Fibroblast of lung (primary cell): Measurements from ENCODE around the gene MAGI2. TPM values are rescaled to one million over a fixed set of nuclear protein-coding genes. Genes with fewer than 3 reads are reported as not detected.
A peak's percentile ranks its signal among the peaks of the same experiment; 100 is the strongest.

Experiments
- DNase-seq, 2 donors: peaks; one replicate each; pipeline versions ENCODE4 v3.0.0 to v3.0.0-alpha.2; 2010; ENCODE audit warnings: low read depth in 2 of 2
- H2AFZ ChIP-seq: 2 replicates; pipeline ENCODE4 v1.5.1; 2012; ENCODE audit warnings: low read length, control low read depth, inconsistent platforms
- H3K27ac ChIP-seq: 2 replicates; pipeline ENCODE4 v1.5.1; 2011; ENCODE audit warnings: low read length, control low read depth; ENCODE audit not compliant: insufficient read depth
- H3K27me3 ChIP-seq: 2 replicates; pipeline ENCODE4 v1.5.1; 2011; ENCODE audit warnings: mild to moderate bottlenecking, low read length; ENCODE audit not compliant: control insufficient read depth, insufficient read depth
- H3K36me3 ChIP-seq: 2 replicates; pipeline ENCODE4 v1.5.1; 2011; ENCODE audit warnings: low read length; ENCODE audit not compliant: control insufficient read depth, insufficient read depth
- H3K4me1 ChIP-seq: 2 replicates; pipeline ENCODE4 v1.5.1; 2011; ENCODE audit warnings: low read length; ENCODE audit not compliant: control insufficient read depth, insufficient read depth; ENCODE audit errors: extremely low read depth
- H3K4me2 ChIP-seq: 2 replicates; pipeline ENCODE4 v1.5.1; 2011; ENCODE audit warnings: low read length, control low read depth; ENCODE audit not compliant: insufficient read depth; ENCODE audit errors: extremely low read depth
- H3K4me3 ChIP-seq, 4 experiments: fragments of 200-600 bp in 1 of 4; sonication (generic) in 1 of 4; replicated peaks in 1 of 4; 2 replicates each; pipeline ENCODE4 v1.5.1; 2011 to 2016; ENCODE audit warnings: low read length in 4 of 4, low read depth in 3 of 4, mild to moderate bottlenecking in 3 of 4, control low read depth in 2 of 4, inconsistent platforms in 1 of 4, mixed read lengths in 1 of 4; ENCODE audit not compliant: insufficient read depth in 1 of 4; ENCODE audit errors: control extremely low read depth in 1 of 4
- H3K79me2 ChIP-seq: 2 replicates; pipeline ENCODE4 v1.5.1; 2012; ENCODE audit warnings: mild to moderate bottlenecking, low read length, inconsistent platforms; ENCODE audit not compliant: control insufficient read depth, insufficient read depth
- H3K9ac ChIP-seq: 2 replicates; pipeline ENCODE4 v1.5.1; 2011; ENCODE audit warnings: mild to moderate bottlenecking, low read length, control low read depth; ENCODE audit not compliant: insufficient read depth
- H3K9me3 ChIP-seq: 2 replicates; pipeline ENCODE4 v1.5.1; 2012; ENCODE audit warnings: low read depth, low read length; ENCODE audit not compliant: control insufficient read depth, insufficient read depth
- H4K20me1 ChIP-seq: 2 replicates; pipeline ENCODE4 v1.5.1; 2011; ENCODE audit warnings: low read length; ENCODE audit not compliant: control insufficient read depth, insufficient read depth; ENCODE audit errors: extremely low read depth
- EZH2 ChIP-seq: IDR thresholded peaks from 2 replicates; pipeline ENCODE4 v1.5.1; 2012; ENCODE audit warnings: low read length, control low read depth, mild to moderate bottlenecking; ENCODE audit errors: missing control alignments
- polyA plus RNA-seq, 2 donors: library from polyadenylated mRNA; depleted of rRNA in 1 of 2; stranded (reverse) in 1 of 2; unstranded in 1 of 2; fragments of >200 nt; gene quantifications; 2 replicates each; pipeline ENCODE4 v1.2.1, GENCODE V29; 2011 to 2012; ENCODE audit warnings: missing spikeins in 1 of 2
- total RNA-seq: library from RNA; depleted of rRNA; stranded (reverse); fragments of >200 nt; gene quantifications from 2 replicates; pipeline ENCODE4 v1.2.1, GENCODE V29; 2014
- TF ChIP-seq, protein P1 (sequence below), 2 donors: IDR thresholded peaks in 1 of 2; conservative IDR thresholded peaks in 1 of 2; 1 replicate in 1 of 2; 2 replicates in 1 of 2; pipeline ENCODE4 v1.5.1; 2011 to 2012; ENCODE audit warnings: low read length in 2 of 2, control low read depth in 1 of 2, inconsistent platforms in 1 of 2, low read depth in 1 of 2, mild to moderate bottlenecking in 1 of 2

The MAGI2 gene
- total and polyA plus RNA-seq, 2 donors (not counting 1 experiment from before 2014, with no cell fraction given): 1.8 to 17.0 TPM

DNA sequence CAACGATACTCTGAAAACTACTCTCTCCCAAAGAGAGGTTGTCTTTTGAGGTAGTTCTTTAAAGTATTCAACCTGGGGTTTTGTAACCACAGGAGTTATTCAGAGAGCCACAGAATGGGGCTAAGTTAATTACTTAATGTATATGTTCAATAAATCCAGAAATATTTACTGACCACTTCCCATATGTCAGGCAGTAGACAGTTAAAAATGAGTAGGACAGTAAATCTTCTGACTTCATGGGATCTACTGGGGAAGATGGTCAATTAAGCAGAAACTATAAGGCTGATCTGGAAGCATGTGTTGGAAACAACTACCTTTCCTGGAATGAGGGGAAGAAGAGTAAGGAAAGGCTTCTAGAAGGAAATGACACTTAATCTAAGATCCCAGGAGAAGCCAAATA lies 167.7 kb downstream of the MAGI2 start:
- no peak overlapping the region for H3K4me2 ChIP-seq
- H2AFZ ChIP-seq: no peak overlapping the region

DNA sequence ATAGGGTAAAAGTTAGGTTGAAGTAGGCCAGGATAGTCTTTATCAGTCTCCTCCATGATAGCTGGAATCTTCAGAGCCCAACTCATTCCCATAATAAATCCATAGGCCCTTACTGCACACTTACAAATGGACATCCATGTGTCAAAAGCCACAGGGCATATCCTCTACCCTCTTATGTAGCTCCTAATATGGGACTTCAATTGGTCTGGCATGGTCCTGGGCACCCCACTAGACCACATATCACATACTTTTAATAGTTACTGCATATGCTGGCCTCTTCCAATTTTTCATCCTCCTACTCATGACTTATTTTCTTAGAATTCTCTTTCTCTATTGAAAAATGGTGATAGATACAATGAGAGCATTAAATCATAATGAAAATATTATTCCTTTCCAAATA lies 169.3 kb downstream of the MAGI2 start:
- H3K4me1 ChIP-seq: peaks cover 26% of the 10 kb centered on the region
- no peak overlapping the region for H3K4me2 ChIP-seq
- no peak for TF ChIP-seq EZH2
- TF ChIP-seq, protein P1, sequence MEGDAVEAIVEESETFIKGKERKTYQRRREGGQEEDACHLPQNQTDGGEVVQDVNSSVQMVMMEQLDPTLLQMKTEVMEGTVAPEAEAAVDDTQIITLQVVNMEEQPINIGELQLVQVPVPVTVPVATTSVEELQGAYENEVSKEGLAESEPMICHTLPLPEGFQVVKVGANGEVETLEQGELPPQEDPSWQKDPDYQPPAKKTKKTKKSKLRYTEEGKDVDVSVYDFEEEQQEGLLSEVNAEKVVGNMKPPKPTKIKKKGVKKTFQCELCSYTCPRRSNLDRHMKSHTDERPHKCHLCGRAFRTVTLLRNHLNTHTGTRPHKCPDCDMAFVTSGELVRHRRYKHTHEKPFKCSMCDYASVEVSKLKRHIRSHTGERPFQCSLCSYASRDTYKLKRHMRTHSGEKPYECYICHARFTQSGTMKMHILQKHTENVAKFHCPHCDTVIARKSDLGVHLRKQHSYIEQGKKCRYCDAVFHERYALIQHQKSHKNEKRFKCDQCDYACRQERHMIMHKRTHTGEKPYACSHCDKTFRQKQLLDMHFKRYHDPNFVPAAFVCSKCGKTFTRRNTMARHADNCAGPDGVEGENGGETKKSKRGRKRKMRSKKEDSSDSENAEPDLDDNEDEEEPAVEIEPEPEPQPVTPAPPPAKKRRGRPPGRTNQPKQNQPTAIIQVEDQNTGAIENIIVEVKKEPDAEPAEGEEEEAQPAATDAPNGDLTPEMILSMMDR (conservative IDR thresholded peaks at IDR 0.05 in 1 of 2, IDR thresholded peaks at IDR 0.05 in 1 of 2; ENCODE audit: low read depth in 1 of 2, low read length in 2 of 2): no peak
- H3K27ac ChIP-seq: no peak overlapping the region
- DNase-seq: peak; percentile 26 to 70
- no peaks in the 10 kb centered on the region for H4K20me1 ChIP-seq
- no peak overlapping the region for H3K9ac ChIP-seq
- no peak overlapping the region for H3K4me3 ChIP-seq
- no peaks in the 10 kb centered on the region for H3K79me2 ChIP-seq
- no peaks in the 10 kb centered on the region for H3K27me3 ChIP-seq
- no peaks in the 10 kb centered on the region for H3K9me3 ChIP-seq
- no peaks in the 10 kb centered on the region for H3K36me3 ChIP-seq
- no peak overlapping the region for H2AFZ ChIP-seq

More for the DNA sequence above, 167.7 kb downstream of the MAGI2 start:
- Histone ChIP-seq H3K9ac (no peak overlapping the region), H3K27ac (no peak overlapping the region), H4K20me1 (no peaks in the 10 kb centered on the region), H3K36me3 (no peaks in the 10 kb centered on the region), H3K4me1 (peaks cover 24% of the 10 kb centered on the region), H3K4me3 (no peak overlapping the region), H3K9me3 (no peaks in the 10 kb centered on the region), H3K79me2 (no peaks in the 10 kb centered on the region), H3K27me3 (no peaks in the 10 kb centered on the region)
- no peak for TF ChIP-seq EZH2
- TF ChIP-seq, protein P1 (conservative IDR thresholded peaks at IDR 0.05 in 1 of 2, IDR thresholded peaks at IDR 0.05 in 1 of 2; ENCODE audit: low read depth in 1 of 2, low read length in 2 of 2): no peak
- no peak for DNase-seq

DNA sequence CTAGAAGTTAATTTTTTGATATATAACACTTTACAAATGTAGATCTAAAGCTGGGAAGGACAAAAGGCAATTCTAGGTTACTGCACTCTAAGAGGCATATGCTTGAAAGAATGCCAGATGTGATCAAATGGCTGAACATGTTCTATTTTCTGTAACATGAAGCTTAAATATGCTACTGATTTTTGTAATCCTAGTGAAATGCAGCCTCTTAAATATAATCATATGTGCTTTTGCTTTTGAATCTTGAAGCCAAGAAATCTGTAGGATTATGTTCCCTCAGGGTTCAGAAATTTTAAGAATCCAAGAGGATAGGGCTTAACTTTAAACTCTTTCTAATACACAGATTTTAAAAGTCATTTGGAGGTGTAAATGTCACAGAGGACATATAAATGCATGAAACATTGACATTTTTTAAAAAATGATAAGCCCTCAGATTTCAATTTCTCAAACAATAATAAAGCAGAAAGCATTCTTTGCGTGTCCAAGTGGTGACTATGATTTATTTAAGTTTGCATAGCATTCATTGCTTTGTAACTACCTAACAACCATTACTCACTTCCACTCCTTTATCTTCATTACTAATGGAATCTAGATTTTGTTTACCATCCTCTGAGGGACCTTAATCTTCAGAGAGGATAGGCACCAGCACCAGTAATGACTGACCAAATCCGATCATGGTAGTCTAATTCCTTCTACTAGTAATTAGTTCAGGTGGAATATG lies 170.4 kb downstream of the MAGI2 start:
- TF ChIP-seq, protein P1 (conservative IDR thresholded peaks at IDR 0.05 in 1 of 2, IDR thresholded peaks at IDR 0.05 in 1 of 2; ENCODE audit: low read depth in 1 of 2, low read length in 2 of 2): no peak
- Histone ChIP-seq H3K79me2 (no peaks in the 10 kb centered on the region), H3K27ac (peak overlapping the region; percentile 67), H3K4me1 (peaks cover 26% of the 10 kb centered on the region), H3K4me2 (peak overlapping the region; percentile 69), H3K36me3 (no peaks in the 10 kb centered on the region), H3K4me3 (peak overlapping the region in 2 of 4 experiments; percentile 1 to 30), H4K20me1 (no peaks in the 10 kb centered on the region), H3K9ac (no peak overlapping the region), H2AFZ (no peak overlapping the region), H3K27me3 (no peaks in the 10 kb centered on the region), H3K9me3 (no peaks in the 10 kb centered on the region)
- peak; percentile 87 to 94 for DNase-seq
